Inflammatory macrophage (primary cell): Measurements from ENCODE around the gene SIPA1L3.
"Not testable (repeated sequence)": the region's sequence is repeated elsewhere in the genome, so short reads cannot be mapped to it uniquely, and the experiment has no call there.

Experiments used
- DNase-seq, 2 donors: peaks; one replicate each; pipeline ENCODE4 v3.0.0-alpha.2; 2020 to 2022

The SIPA1L3 gene

GRCh38 chr19:37920591-37921450 is 13.8 kb downstream of the SIPA1L3 start:
- no peak for DNase-seq

GRCh38 chr19:37924573-37924972 is 17.6 kb downstream of the SIPA1L3 start:
- not testable (repeated sequence) for DNase-seq

GRCh38 chr19:37925212-37925611 is 18.2 kb downstream of the SIPA1L3 start:
- DNase-seq: no peak

- DNase-seq: no peak
These were observed 19.2 kb downstream of the SIPA1L3 start for GRCh38 chr19:37926255-37926654.

DNA sequence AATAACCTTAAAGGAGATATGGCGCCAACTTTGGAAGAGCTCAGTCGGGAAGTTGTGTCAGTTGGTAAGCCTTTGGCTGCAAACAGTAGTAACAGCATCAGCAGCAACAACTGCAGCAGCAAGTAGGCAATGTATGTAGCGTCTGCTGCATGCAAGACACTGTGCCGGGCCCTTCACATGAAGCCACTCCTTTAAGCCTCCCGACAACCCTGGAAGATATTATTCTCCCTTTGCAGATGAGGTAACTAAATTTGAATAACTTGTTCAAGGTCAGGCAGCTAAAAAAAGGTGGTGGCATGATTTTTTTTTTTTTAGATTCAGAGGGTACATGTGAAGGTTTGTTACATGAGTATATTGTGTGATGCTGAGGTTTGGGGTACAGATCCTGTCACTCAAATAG is 19.7 kb downstream of the SIPA1L3 start:
- DNase-seq: no peak

DNA sequence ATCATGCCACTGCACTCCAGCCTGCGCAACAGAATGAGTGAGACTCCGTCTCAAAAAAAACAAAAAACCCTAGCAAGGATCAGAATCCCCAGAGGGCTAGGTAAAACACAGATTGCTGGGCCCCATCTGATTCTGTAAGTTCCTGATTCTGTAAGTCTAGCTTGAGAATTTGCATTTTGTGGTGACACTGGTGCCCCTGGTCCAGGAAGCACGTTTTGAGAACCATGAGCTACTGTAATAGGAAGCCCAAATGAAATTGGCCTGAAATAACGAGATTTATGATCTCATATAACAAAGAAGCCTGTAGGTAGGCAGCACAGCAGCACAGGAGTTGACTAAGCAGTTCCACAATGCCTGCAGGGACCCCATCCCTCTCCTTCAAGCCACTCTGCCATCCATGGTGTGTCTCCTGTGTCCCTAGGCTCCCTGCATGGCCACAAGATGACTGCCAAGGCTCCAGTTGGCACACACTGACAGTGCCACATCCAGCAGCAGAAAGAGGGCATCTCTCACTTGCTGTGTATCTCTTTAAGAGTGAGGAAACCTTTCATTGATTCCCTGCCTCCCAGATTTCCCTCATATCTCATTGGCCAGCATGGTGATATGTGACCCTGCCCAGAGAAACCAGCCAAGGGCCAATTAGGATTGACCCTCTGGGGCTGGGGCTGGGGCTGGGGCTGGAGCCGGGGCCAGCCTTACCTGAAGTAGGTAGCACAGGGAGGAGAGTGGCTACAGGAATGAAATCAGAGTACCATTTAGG is 21.7 kb downstream of the SIPA1L3 start:
- DNase-seq: peak; percentile 29 to 45

- no peak for DNase-seq
These were observed 22.4 kb downstream of the SIPA1L3 start for GRCh38 chr19:37929355-37929923.

- DNase-seq: no peak
These were observed 23.4 kb downstream of the SIPA1L3 start for GRCh38 chr19:37930416-37930815.

GRCh38 chr19:37931881-37932655 is 25.1 kb downstream of the SIPA1L3 start:
- peak; percentile 33 to 66 for DNase-seq

- DNase-seq: peak; percentile 9
These were observed 26.3 kb downstream of the SIPA1L3 start for GRCh38 chr19:37932985-37933936.

DNA sequence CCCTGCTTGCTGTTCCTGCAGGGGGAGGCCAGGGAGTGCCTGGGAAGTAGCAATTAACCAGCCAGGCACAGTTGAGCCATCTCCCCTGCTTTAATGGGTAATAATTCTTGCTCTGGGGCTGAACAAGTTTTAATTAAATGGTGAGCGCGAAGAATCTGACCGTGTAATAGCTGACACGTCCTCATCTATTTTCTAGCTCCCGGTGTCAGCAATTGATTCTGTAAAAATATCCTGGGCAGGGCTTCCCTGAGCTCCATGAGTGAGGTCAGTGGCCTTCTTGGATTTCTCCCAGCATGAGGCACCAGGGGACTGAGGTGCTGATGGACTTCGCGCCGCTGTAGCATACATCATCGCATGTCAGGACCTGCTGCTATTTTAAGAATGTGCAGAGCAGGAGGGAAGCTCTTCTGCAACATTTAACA is 26.9 kb downstream of the SIPA1L3 start:
- no peak for DNase-seq

DNA sequence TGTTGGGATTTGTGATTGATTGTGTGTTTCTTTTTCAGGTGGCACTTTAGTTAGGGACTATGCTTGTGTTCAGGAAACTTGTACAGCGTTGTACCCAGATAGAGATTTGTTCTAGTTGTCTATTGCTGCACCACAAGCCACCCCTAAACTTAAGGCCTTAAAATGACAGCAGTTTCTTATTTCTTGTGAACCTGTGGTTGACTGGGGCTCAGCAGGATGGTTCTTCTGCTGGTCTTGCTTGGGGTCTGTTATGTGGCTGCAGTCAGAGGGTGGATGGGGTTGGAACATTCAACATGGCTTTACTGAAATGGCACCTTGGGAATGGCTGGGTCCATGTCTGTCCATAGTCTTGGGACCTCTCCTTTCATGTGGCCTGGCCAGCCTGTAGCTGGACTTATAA is 28.3 kb downstream of the SIPA1L3 start:
- no peak for DNase-seq

GRCh38 chr19:37936166-37936565 is 29.2 kb downstream of the SIPA1L3 start:
- DNase-seq: no peak

GRCh38 chr19:37936886-37937285 is 29.9 kb downstream of the SIPA1L3 start:
- DNase-seq: no peak

- DNase-seq: no peak
These were observed 31.3 kb downstream of the SIPA1L3 start for GRCh38 chr19:37938353-37938752.

- no peak for DNase-seq
These were observed 34.9 kb downstream of the SIPA1L3 start for GRCh38 chr19:37941782-37942515.

DNA sequence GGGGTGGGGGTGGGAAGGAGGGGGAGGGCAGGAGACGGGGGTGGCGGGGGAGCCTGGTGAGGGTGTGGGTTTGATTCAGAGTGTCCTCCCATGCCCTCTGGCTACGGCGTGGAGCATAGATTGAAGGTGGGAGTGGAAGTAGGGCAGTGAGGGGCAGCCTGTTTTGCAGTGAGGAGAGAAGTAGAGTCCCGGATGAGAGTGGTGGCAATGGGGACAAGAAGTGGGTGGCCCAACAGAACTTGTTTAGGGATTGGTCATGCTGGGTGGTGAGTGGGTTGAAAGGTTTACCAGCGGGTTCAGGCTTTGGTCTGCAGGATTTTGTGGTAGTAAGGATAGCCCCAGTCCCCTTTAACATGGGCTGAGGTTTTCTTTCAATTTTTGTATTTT is 35.5 kb downstream of the SIPA1L3 start:
- no peak for DNase-seq

DNA sequence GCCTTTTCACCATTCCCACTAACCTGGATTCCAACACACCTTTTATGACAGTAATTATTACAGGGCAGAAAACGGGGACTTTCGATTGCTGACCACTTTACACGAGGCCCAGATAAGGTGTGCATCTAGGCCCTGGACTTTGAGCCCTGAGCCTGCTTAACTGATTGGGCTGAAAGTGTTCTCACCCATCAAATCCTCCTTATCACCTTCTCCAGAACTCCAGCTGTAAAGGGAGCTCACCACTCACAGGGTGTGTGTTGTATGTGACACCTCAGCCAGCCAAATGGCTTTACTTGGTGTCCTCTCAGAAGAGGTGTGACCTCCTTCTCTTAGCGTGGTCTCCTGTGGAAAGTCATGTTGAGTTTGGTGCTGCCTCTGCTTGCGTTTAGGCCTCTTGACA is 36.5 kb downstream of the SIPA1L3 start:
- no peak for DNase-seq

GRCh38 chr19:37946132-37946531 is 39.1 kb downstream of the SIPA1L3 start:
- DNase-seq: no peak

- DNase-seq: no peak
These were observed 40.8 kb downstream of the SIPA1L3 start for GRCh38 chr19:37947778-37948177.

GRCh38 chr19:37948362-37948761 is 41.4 kb downstream of the SIPA1L3 start:
- no peak for DNase-seq
